Chondrocyte (in vitro differentiated cells): ENCODE data around the gene UBE2H. TPM values are rescaled to one million over a fixed set of nuclear protein-coding genes. Genes with fewer than 3 reads are reported as not detected.

Experiments used
- DNase-seq: peaks from one replicate; pipeline ENCODE4 v3.0.0; 2021; ENCODE audit warnings: mixed read lengths, low spot score
- H3K27ac Mint-ChIP-seq: one replicate; pipeline ENCODE4 v1.8.0; 2021; ENCODE audit warnings: mild to moderate bottlenecking, moderate library complexity, mixed read lengths; ENCODE audit not compliant: unreplicated experiment
- H3K27me3 Mint-ChIP-seq: 2 replicates; pipeline ENCODE4 v1.8.0; 2021; ENCODE audit warnings: low read depth, mixed read lengths
- H3K36me3 Mint-ChIP-seq: 2 replicates; pipeline ENCODE4 v1.8.0; 2021; ENCODE audit warnings: low read depth, mixed read lengths
- H3K4me1 Mint-ChIP-seq: 2 replicates; pipeline ENCODE4 v1.8.0; 2021; ENCODE audit warnings: low read depth, mild to moderate bottlenecking, mixed read lengths
- H3K4me3 Mint-ChIP-seq: one replicate; pipeline ENCODE4 v1.8.0; 2021; ENCODE audit warnings: mild to moderate bottlenecking, moderate library complexity, mixed read lengths; ENCODE audit not compliant: unreplicated experiment
- H3K9me3 Mint-ChIP-seq: 2 replicates; pipeline ENCODE4 v1.8.0; 2021; ENCODE audit warnings: low read depth, mixed read lengths
- CTCF ChIP-seq: fragments of 200-600 bp; sonication (generic); IDR thresholded peaks from 2 replicates; pipeline ENCODE4 v1.5.0; 2021; ENCODE audit warnings: antibody characterized with exemption, mild to moderate bottlenecking, moderate library complexity
- total RNA-seq: library from RNA; stranded (reverse); gene quantifications from 3 replicates; pipeline ENCODE4 v1.2.1, GENCODE V29; 2021

The UBE2H gene
- total RNA-seq, 1 donor from 2014 or later: 167 TPM

DNA sequence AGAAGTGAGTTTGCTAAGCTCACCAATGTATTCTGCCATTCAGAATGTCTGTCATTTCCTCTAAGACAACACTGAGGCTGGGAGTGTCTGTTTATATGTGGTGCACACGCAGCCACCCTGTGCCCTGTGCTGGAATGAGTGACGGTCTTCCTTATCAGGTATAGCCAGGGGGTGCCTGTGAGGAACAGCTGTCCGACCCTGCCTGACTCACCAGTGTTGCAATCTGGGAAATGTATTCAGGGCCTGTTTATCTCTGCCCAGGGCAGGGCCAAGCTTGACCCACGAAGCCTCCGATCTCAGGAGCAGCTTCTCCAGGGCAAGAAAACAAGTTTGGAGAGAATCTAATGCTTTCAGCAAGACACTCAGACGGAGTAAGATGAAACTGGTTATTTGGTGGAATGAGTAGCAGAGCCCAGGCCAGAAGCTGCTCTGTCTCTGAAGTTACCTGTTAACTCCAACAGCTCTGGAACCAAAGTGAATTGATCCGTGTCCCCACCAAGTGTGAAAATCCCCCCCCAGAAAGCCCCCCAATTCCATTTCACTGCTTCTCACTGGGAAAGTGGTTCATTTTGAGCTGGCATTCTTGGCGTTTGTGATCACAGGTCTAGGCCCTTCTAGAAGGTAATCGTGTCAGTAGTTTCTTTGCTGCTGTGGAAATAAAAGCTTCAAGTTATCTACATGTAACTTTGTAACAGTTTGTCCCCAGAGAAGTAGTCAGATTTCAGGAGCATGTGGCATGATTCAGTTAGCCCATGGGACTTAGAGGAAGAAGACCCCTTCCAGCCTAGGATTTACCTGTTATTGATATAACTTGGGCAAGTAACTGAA is 6.1 kb upstream of the UBE2H start:
- Mint-ChIP-seq H3K27me3 (no peaks in the 10 kb centered on the region), H3K27ac (peak overlapping the region; percentile 90), H3K9me3 (no peaks in the 10 kb centered on the region), H3K4me3 (no peak overlapping the region), H3K36me3 (no peaks in the 10 kb centered on the region), H3K4me1 (peaks cover 24% of the 10 kb centered on the region)
- peak; percentile 18 for DNase-seq
- TF ChIP-seq CTCF: no peak

GRCh38 chr7:129955993-129956543 is 3.3 kb upstream of the UBE2H start:
- Mint-ChIP-seq H3K36me3 (peaks cover 4% of the 10 kb centered on the region), H3K4me1 (peaks cover 23% of the 10 kb centered on the region), H3K27me3 (no peaks in the 10 kb centered on the region), H3K27ac (no peak overlapping the region), H3K4me3 (no peak overlapping the region), H3K9me3 (no peaks in the 10 kb centered on the region)
- TF ChIP-seq CTCF: no peak
- DNase-seq: no peak

- Mint-ChIP-seq H3K9me3 (no peaks in the 10 kb centered on the region), H3K27me3 (no peaks in the 10 kb centered on the region), H3K4me3 (no peak overlapping the region), H3K36me3 (peaks cover 4% of the 10 kb centered on the region), H3K27ac (no peak overlapping the region), H3K4me1 (peaks cover 10% of the 10 kb centered on the region)
- DNase-seq: peak; percentile 69
- TF ChIP-seq CTCF: peak; percentile 10
Observed at GRCh38 chr7:129952086-129952652, 591 bp downstream of the UBE2H start.

DNA sequence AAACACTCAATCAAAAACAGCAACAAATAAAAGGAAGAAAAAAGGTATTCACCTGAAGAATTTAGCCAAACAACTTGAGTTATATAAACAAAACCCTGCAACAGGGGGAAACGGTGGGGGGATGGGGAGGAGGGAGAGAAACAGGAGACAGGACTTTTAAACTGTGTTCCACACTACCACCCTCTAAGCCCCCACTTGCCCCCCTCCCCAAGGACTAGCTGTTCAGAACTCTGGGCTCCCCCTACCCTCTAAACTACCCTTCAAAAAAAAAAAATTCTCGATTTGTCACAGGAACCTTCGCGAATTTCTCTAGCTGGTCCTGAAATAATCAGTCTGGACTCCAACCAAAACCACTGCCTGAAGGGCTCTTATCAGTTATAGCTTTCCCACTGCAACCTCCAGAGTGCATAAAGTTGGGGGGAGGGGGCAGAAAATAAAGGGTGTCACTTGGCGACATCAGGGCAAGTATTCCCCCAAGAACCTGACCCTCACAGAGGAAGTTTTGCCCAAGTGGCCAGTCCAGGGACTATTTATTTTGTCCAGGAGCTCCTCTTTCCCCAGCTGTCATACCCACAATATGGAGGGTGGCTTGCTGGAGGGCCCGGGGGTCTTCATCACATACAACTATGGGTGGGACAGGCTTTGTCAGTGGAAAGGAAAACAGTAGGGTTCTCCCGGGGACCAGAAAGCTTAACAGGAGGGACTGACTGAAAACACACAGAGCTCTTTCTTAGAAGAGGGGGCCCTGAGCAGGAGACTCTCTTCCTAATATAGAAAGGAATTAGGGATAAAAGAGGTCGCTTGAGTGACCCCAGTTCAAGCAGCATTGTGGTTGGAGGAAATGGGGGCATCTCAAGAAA is 1.3 kb downstream of the UBE2H start:
- TF ChIP-seq CTCF: no peak
- no peaks in the 10 kb centered on the region for H3K27me3 Mint-ChIP-seq
- peaks cover 5% of the 10 kb centered on the region for H3K36me3 Mint-ChIP-seq
- peaks cover 17% of the 10 kb centered on the region for H3K4me1 Mint-ChIP-seq
- H3K4me3 Mint-ChIP-seq: no peak overlapping the region
- DNase-seq: peak; percentile 15
- no peak overlapping the region for H3K27ac Mint-ChIP-seq
- H3K9me3 Mint-ChIP-seq: no peaks in the 10 kb centered on the region

GRCh38 chr7:129950933-129951225 is 1.9 kb downstream of the UBE2H start:
- Mint-ChIP-seq H3K36me3 (peaks cover 5% of the 10 kb centered on the region), H3K9me3 (no peaks in the 10 kb centered on the region), H3K27ac (no peak overlapping the region), H3K4me1 (peaks cover 21% of the 10 kb centered on the region), H3K27me3 (no peaks in the 10 kb centered on the region), H3K4me3 (no peak overlapping the region)
- DNase-seq: no peak
- TF ChIP-seq CTCF: no peak
